Measurements from ENCODE around the gene PALS2. TPM values are rescaled to one million over a fixed set of nuclear protein-coding genes. Genes with fewer than 3 reads are reported as not detected.

PALS2 gene
- total RNA-seq, result 10 to 100 TPM; 16.4 to 21.1 TPM

GRCh38 chr7:24572997-24573553 lies at the start of gene PALS2:
TSS of gene PALS2 (plus strand) at chr7:24573452. CDS start at chr7:24623668, 50,216 bp downstream.
- H3K4me3 ChIP-seq, result peak within 1 kb of the TSS; percentile 87
- H3K4me1 ChIP-seq (ENCODE audit: control insufficient read depth in 1 of 2, low read depth in 2 of 2), result peaks cover 7 to 13% of the 10 kb centered on the region in 2 donors
- TF ChIP-seq CTCF (IDR thresholded peaks at IDR 0.05), result no peak
- ATAC-seq (ENCODE audit: insufficient number of reproducible peaks, low FRiP score, low read depth) (peak; percentile 66), DNase-seq (ENCODE audit: low spot score) (peak; percentile 18)
- no peaks in the 10 kb centered on the region for H3K9me3 ChIP-seq
- H3K36me3 ChIP-seq, result no peaks in the 10 kb centered on the region
- no peaks in the 10 kb centered on the region for H3K27me3 ChIP-seq (replicated peaks; ENCODE audit: insufficient read depth)
- H3K27ac ChIP-seq, result peak within 1 kb of the TSS; percentile 91 to 96

- Histone ChIP-seq H3K27ac (no peak overlapping the region), H3K9me3 (no peaks in the 10 kb centered on the region), H3K27me3 (replicated peaks; ENCODE audit: insufficient read depth) (no peaks in the 10 kb centered on the region), H3K4me3 (no peak overlapping the region), H3K36me3 (no peaks in the 10 kb centered on the region), H3K4me1 (ENCODE audit: control insufficient read depth in 1 of 2, low read depth in 2 of 2) (no peaks in the 10 kb centered on the region)
- no peak for DNase-seq (ENCODE audit: low spot score)
- no peak for ATAC-seq (ENCODE audit: insufficient number of reproducible peaks, low FRiP score, low read depth)
- no peak for TF ChIP-seq CTCF (IDR thresholded peaks at IDR 0.05)
Observed at GRCh38 chr7:24531255-24531654, 42.0 kb upstream of the PALS2 start.

- ATAC-seq (ENCODE audit: insufficient number of reproducible peaks, low FRiP score, low read depth) (no peak), DNase-seq (ENCODE audit: low spot score) (no peak)
- Histone ChIP-seq H3K4me3 (no peak overlapping the region), H3K27me3 (replicated peaks; ENCODE audit: insufficient read depth) (no peaks in the 10 kb centered on the region), H3K27ac (no peak overlapping the region), H3K9me3 (no peaks in the 10 kb centered on the region), H3K36me3 (no peaks in the 10 kb centered on the region), H3K4me1 (ENCODE audit: control insufficient read depth in 1 of 2, low read depth in 2 of 2) (no peaks in the 10 kb centered on the region)
- TF ChIP-seq CTCF (IDR thresholded peaks at IDR 0.05), result no peak
Observed at GRCh38 chr7:24536682-24537081, 36.6 kb upstream of the PALS2 start.

- H3K36me3 ChIP-seq, result no peaks in the 10 kb centered on the region
- H3K27me3 ChIP-seq (replicated peaks; ENCODE audit: insufficient read depth), result no peaks in the 10 kb centered on the region
- H3K4me3 ChIP-seq, result no peak overlapping the region
- DNase-seq (ENCODE audit: low spot score) (no peak), ATAC-seq (ENCODE audit: insufficient number of reproducible peaks, low FRiP score, low read depth) (no peak)
- no peaks in the 10 kb centered on the region for H3K4me1 ChIP-seq (ENCODE audit: control insufficient read depth in 1 of 2, low read depth in 2 of 2)
- no peak overlapping the region for H3K27ac ChIP-seq
- no peak for TF ChIP-seq CTCF (IDR thresholded peaks at IDR 0.05)
- no peaks in the 10 kb centered on the region for H3K9me3 ChIP-seq
Observed at GRCh38 chr7:24540956-24541355, 32.3 kb upstream of the PALS2 start.

GRCh38 chr7:24545215-24545614 lies 28.0 kb upstream of the PALS2 start:
- Histone ChIP-seq H3K9me3 (no peaks in the 10 kb centered on the region), H3K36me3 (no peaks in the 10 kb centered on the region), H3K27me3 (replicated peaks; ENCODE audit: insufficient read depth) (no peaks in the 10 kb centered on the region), H3K27ac (no peak overlapping the region), H3K4me3 (no peak overlapping the region), H3K4me1 (ENCODE audit: control insufficient read depth in 1 of 2, low read depth in 2 of 2) (peaks cover 0 to 5% of the 10 kb centered on the region in 2 donors)
- DNase-seq (ENCODE audit: low spot score) (no peak), ATAC-seq (ENCODE audit: insufficient number of reproducible peaks, low FRiP score, low read depth) (no peak)
- TF ChIP-seq CTCF (IDR thresholded peaks at IDR 0.05), result no peak
